SKM-1 (cell line): ENCODE measurements around the gene SLC45A2.
"Not testable (repeated sequence)": the region's sequence is repeated elsewhere in the genome, so short reads cannot be mapped to it uniquely, and the experiment has no call there.

ENCODE experiments used
- DNase-seq: peaks from one replicate; lab custom pipeline; 2025; ENCODE audit not compliant: unreplicated experiment; lab: John Stamatoyannopoulos, UW

Gene SLC45A2

GRCh38 chr5:33969572-33970452, 14.7 kb downstream of the SLC45A2 start:
- DNase-seq: no peak

GRCh38 chr5:33968211-33969005, 16.1 kb downstream of the SLC45A2 start:
- DNase-seq: no peak

- DNase-seq: no peak
Observed at GRCh38 chr5:33966805-33967204, 17.7 kb downstream of the SLC45A2 start.

GRCh38 chr5:33964132-33964700, 20.3 kb downstream of the SLC45A2 start:
- DNase-seq: no peak

GRCh38 chr5:33958176-33958575, 26.3 kb downstream of the SLC45A2 start:
- no peak for DNase-seq

- no peak for DNase-seq
Observed at GRCh38 chr5:33957577-33958150, 26.8 kb downstream of the SLC45A2 start.

- DNase-seq: not testable (repeated sequence)
Observed at GRCh38 chr5:33952175-33952574, 32.3 kb downstream of the SLC45A2 start.

GRCh38 chr5:33944543-33945132, 39.9 kb downstream of the SLC45A2 start:
- no peak for DNase-seq

- DNase-seq: no peak
Observed at GRCh38 chr5:33941090-33941489, 43.4 kb downstream of the SLC45A2 start.

- no peak for DNase-seq
Observed at GRCh38 chr5:33939556-33940262, 44.8 kb downstream of the SLC45A2 start.

GRCh38 chr5:33938881-33939280, 45.6 kb downstream of the SLC45A2 start:
- no peak for DNase-seq

GRCh38 chr5:33938507-33938796, 46.0 kb downstream of the SLC45A2 start:
- no peak for DNase-seq

GRCh38 chr5:33937707-33938506, 46.6 kb downstream of the SLC45A2 start:
- no peak for DNase-seq

- no peak for DNase-seq
Observed at GRCh38 chr5:33937017-33937706, 47.3 kb downstream of the SLC45A2 start.

GRCh38 chr5:33936381-33937016, 48.0 kb downstream of the SLC45A2 start, which contains the start of gene RXFP3:
TSS of gene RXFP3 (plus strand) at chr5:33936386. CDS start at chr5:33936741, 355 bp downstream.
- DNase-seq: no peak

GRCh38 chr5:33936004-33936380, 48.5 kb downstream of the SLC45A2 start:
- DNase-seq: no peak

- DNase-seq: no peak
Observed at GRCh38 chr5:33934176-33934575, 50.3 kb downstream of the SLC45A2 start.

GRCh38 chr5:33933723-33934169, 50.7 kb downstream of the SLC45A2 start:
- no peak for DNase-seq

GRCh38 chr5:33931136-33931535, 53.4 kb downstream of the SLC45A2 start:
- no peak for DNase-seq
